Lung (tissue), 16 donors: ENCODE measurements around the gene ADAM30. TPM values are rescaled to one million over a fixed set of nuclear protein-coding genes. Genes with fewer than 3 reads are reported as not detected.

Source experiments
- ATAC-seq: fragments of 200-7000 bp; cut with Tn5 transposase; one replicate; pipeline ENCODE4 v1.9.1; 2020; ENCODE audit warnings: moderate number of reproducible peaks; ENCODE audit not compliant: insufficient read depth, low FRiP score
- DNase-seq, 3 donors: peaks; one replicate each; pipeline ENCODE4 v3.0.0-alpha.2; 2013 to 2017
- H3K27ac ChIP-seq, 2 donors: one replicate each; pipeline ENCODE4 v1.5.1; 2013; ENCODE audit warnings: mild to moderate bottlenecking in 2 of 2, moderate library complexity in 2 of 2, control low read depth in 1 of 2, inconsistent platforms in 1 of 2, low read depth in 1 of 2, low read length in 1 of 2
- H3K27me3 ChIP-seq, 3 donors: one replicate each; pipeline ENCODE4 v1.5.1; 2013; ENCODE audit warnings: low read length in 2 of 3; ENCODE audit not compliant: control insufficient read depth in 3 of 3, insufficient read depth in 3 of 3
- H3K36me3 ChIP-seq, 4 donors: one replicate each; pipeline ENCODE4 v1.5.1; 2013; ENCODE audit warnings: low read length in 4 of 4, mild to moderate bottlenecking in 1 of 4, moderate library complexity in 1 of 4; ENCODE audit not compliant: control insufficient read depth in 4 of 4, insufficient read depth in 4 of 4
- H3K4me1 ChIP-seq, 5 donors: one replicate each; pipeline ENCODE4 v1.5.1; 2013; ENCODE audit warnings: low read length in 5 of 5, mild to moderate bottlenecking in 2 of 5, moderate library complexity in 1 of 5; ENCODE audit not compliant: control insufficient read depth in 5 of 5, insufficient read depth in 5 of 5
- H3K4me3 ChIP-seq: one replicate; pipeline ENCODE4 v1.5.1; 2013; ENCODE audit warnings: mild to moderate bottlenecking, control low read depth, moderate library complexity
- H3K9ac ChIP-seq, 2 donors: one replicate each; pipeline ENCODE4 v1.5.1; 2013; ENCODE audit warnings: low read length in 2 of 2, control low read depth in 1 of 2; ENCODE audit not compliant: insufficient read depth in 1 of 2
- H3K9me3 ChIP-seq, 4 donors: one replicate each; pipeline ENCODE4 v1.5.1; 2013; ENCODE audit warnings: low read length in 3 of 4, mild to moderate bottlenecking in 1 of 4, moderate library complexity in 1 of 4; ENCODE audit not compliant: control insufficient read depth in 4 of 4, insufficient read depth in 3 of 4
- WGBS, 2 donors: extraction: QIAGEN DNeasy Blood & Tissue Kit; methylation state at CpG; one replicate each; pipeline ENCODE4 v1.1.7; 2013; 5-methylcytosine and 5-hydroxymethylcytosine counted together
- long read RNA-seq, 5 donors: transcript quantifications; one replicate each; lab custom pipeline, GENCODE V29; 2026
- polyA plus RNA-seq, 2 donors: library from polyadenylated mRNA; stranded (reverse); fragments of 200-250 nt; gene quantifications; one replicate each; pipeline ENCODE4 v1.2.1, GENCODE V29; 2013
- total RNA-seq, 2 donors: library from RNA; depleted of rRNA in 1 of 2; stranded (reverse); fragments of >200 nt in 1 of 2; gene quantifications; one replicate each; pipeline ENCODE4 v1.2.1, GENCODE V29; 2014 to 2021
- TF ChIP-seq, protein P1 (sequence below): IDR thresholded peaks from 2 replicates; pipeline ENCODE4 v1.5.1; 2012; ENCODE audit warnings: mild to moderate bottlenecking; ENCODE audit errors: control extremely low read depth, extremely low read depth
- donor health status: control.
- donor health status: control.
- donor health status: Bipolar disorder and iron deficiency.
- donor health status: healthy.
- donor health status: DM: yes; HTN: yes; CAD: no.

ADAM30 gene
- not detected for total RNA-seq
- not detected for polyA plus RNA-seq
- long read RNA-seq, donor 1: 0 reads
- long read RNA-seq, donor 2: 0 reads
- long read RNA-seq, donor 3: 0 reads
- long read RNA-seq, donor 4: 0 reads
- long read RNA-seq, donor 5: 0 reads

- no peak for DNase-seq
- TF ChIP-seq, protein P1, sequence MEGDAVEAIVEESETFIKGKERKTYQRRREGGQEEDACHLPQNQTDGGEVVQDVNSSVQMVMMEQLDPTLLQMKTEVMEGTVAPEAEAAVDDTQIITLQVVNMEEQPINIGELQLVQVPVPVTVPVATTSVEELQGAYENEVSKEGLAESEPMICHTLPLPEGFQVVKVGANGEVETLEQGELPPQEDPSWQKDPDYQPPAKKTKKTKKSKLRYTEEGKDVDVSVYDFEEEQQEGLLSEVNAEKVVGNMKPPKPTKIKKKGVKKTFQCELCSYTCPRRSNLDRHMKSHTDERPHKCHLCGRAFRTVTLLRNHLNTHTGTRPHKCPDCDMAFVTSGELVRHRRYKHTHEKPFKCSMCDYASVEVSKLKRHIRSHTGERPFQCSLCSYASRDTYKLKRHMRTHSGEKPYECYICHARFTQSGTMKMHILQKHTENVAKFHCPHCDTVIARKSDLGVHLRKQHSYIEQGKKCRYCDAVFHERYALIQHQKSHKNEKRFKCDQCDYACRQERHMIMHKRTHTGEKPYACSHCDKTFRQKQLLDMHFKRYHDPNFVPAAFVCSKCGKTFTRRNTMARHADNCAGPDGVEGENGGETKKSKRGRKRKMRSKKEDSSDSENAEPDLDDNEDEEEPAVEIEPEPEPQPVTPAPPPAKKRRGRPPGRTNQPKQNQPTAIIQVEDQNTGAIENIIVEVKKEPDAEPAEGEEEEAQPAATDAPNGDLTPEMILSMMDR: no peak
- Histone ChIP-seq H3K27me3 (peaks cover 0 to 4% (median 0%) of the 10 kb centered on the region in 3 donors), H3K9me3 (peaks cover 0 to 3% (median 0%) of the 10 kb centered on the region in 4 donors), H3K4me3 (no peak within 1 kb of the TSS), H3K4me1 (no peaks in the 10 kb centered on the region), H3K27ac (no peak within 1 kb of the TSS), H3K36me3 (no peaks in the 10 kb centered on the region), H3K9ac (no peak within 1 kb of the TSS)
- 51 to 73% methylated on average over 24 of the region's 24 CpGs for WGBS, 2 donors
- no peak for ATAC-seq
These were observed at the start of gene ADAM30 for GRCh38 chr1:119896303-119896702. ADAM30 (minus strand) TSS chr1:119896515; CDS start chr1:119896336, 179 bp downstream.

DNA sequence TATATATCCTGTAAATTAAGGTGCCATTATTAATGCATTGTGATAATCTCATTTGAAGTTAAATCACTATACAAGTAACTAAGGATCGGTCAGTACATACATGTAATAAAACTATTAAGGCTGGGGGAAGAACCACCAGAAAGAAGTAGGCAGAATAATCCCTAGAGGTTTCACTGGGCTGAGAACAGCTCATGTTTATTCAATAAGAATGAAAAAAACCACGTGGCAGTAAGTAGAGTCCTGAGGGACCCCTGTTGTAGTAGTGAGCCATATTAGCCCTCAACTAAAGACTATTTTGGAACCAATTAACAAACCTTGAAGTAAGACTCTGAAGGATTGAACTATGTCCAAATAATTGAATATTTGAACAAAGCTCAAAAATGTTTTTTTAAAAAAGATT is 46.9 kb upstream of the ADAM30 start:
- H3K27me3 ChIP-seq: no peaks in the 10 kb centered on the region
- ATAC-seq (no peak), DNase-seq (no peak)
- H3K4me3 ChIP-seq: no peak overlapping the region
- 77 to 83% methylated on average over 2 of the region's 2 CpGs for WGBS, 2 donors
- H3K9ac ChIP-seq: no peak overlapping the region
- peaks cover 0 to 2% (median 0%) of the 10 kb centered on the region in 5 donors for H3K4me1 ChIP-seq
- no peaks in the 10 kb centered on the region for H3K9me3 ChIP-seq
- TF ChIP-seq, protein P1: no peak
- H3K27ac ChIP-seq: no peak overlapping the region
- peaks cover 10 to 27% (median 17%) of the 10 kb centered on the region in 4 donors for H3K36me3 ChIP-seq

GRCh38 chr1:119941392-119941791 is 45.1 kb upstream of the ADAM30 start:
- Histone ChIP-seq H3K4me3 (no peak overlapping the region), H3K27me3 (no peaks in the 10 kb centered on the region), H3K9me3 (no peaks in the 10 kb centered on the region), H3K36me3 (peaks cover 12 to 38% (median 22%) of the 10 kb centered on the region in 4 donors), H3K4me1 (peaks cover 0 to 2% (median 0%) of the 10 kb centered on the region in 5 donors), H3K27ac (no peak overlapping the region), H3K9ac (no peak overlapping the region)
- 92 to 94% methylated on average over 4 of the region's 4 CpGs for WGBS, 2 donors
- TF ChIP-seq, protein P1: no peak
- ATAC-seq (no peak), DNase-seq (no peak)

DNA sequence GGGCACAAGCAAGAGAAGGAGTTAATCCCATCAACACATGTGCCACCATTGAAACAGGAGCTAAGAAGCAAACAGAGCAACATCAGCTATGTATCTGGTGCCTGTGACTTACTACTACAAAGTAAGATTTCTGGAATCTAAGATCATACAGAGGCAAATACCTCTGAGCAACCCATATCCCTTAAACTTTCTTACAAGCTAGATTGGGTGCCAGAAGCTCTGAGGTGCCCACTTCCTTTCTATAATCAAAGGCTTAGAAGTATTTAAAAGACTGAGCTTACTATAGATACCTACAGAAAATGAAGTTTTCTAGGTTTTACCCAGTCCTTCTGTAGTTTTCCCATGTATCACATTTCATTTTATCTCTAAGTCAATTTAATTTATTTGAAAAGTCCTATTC is 44.4 kb upstream of the ADAM30 start:
- H3K9me3 ChIP-seq: no peaks in the 10 kb centered on the region
- DNase-seq: no peak
- H3K4me1 ChIP-seq: peaks cover 0 to 7% (median 0%) of the 10 kb centered on the region in 5 donors
- H3K36me3 ChIP-seq: peaks cover 14 to 45% (median 27%) of the 10 kb centered on the region in 4 donors
- ATAC-seq: no peak
- H3K9ac ChIP-seq: no peak overlapping the region
- no peak overlapping the region for H3K4me3 ChIP-seq
- no peaks in the 10 kb centered on the region for H3K27me3 ChIP-seq
- TF ChIP-seq, protein P1: no peak
- H3K27ac ChIP-seq: no peak overlapping the region
